HS-27A (cell line): ENCODE measurements around the gene SRP68.

Experiments used
- DNase-seq: peaks from one replicate; pipeline ENCODE4 v3.0.0-alpha.2; 2012; ENCODE audit warnings: low read depth, missing footprints

Gene SRP68

DNA sequence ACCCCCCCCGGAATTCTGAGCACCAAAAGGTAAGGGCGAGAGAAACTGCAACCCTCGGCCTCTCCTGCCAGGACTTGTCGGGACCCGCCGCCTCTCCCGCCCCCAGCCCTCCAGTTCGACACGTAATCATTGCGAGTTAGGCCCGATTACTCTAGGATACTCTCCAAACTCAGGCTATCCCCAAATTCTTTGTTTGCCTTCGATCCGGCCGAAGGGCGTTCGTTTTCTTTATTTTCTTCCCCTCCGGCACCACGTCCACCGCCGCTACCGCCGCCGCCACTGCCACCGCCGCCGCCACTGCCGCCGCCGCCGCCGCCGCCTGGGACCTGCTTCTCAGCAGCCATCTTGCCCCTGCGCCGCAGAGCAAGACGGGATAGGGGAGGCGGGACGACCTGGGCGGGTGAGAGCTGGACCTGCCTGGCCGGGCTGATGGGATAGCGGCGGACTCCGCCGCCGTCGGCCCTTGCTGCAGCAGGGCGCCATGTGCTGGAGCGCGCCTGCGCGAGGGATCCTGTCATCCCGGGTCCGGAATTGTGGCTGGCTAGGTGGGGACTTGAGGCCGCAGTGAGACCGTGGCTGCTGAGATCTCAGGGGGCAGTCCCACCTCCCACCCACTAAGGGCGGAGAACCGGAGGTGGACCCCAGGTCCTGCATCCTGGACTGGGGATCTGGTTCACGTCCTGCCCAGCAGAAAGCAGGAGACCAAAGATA lies at the start of gene SRP68:
Gene SRP68 (minus strand): TSS at position 370 of the 711 bp plus-strand sequence. CDS start 26 bp downstream, at position 344.
- peak; percentile 54 for DNase-seq

DNA sequence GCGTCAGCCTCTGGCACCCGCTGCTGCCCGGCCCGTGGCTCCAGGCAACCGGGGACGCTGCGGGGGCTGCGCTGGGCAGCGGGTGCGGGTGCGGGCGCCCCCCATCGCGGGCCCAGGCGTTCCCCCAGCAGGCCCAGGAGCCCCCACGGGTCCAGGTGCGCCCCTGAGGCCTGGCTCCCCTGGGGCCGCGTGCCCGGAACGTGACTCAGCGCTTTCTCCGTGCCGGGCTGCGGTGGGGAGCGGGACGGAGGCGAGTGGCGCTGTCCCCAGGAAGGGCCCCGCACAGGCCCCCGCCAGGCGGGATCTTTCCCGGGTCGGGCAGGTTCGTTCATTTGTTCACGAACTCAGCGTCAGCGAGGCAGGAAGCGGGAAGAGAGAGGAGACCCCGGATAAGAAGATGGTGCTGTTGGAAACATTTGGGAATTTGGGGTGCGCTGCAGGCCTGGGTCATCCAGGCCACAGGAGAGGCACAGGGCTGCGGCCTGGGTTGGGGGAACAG lies 49.7 kb upstream of the SRP68 start:
- no peak for DNase-seq

DNA sequence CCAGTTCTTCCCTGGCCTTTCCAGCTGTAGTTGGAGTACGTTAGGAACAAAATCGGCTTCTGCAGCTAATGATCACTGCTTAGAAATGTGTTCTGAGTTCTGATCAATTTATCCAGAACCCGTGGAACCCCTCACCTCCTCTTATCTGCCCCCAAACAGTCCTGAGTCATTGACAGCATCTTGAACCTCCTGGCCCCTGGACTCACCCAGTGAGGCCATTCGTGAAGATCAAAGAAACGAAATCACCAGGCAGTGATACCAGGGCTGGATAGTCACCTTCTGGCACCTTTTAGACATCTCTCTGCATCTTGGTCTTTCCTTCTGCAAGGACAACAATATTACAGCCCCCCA lies 48.3 kb upstream of the SRP68 start:
- DNase-seq = no peak

DNA sequence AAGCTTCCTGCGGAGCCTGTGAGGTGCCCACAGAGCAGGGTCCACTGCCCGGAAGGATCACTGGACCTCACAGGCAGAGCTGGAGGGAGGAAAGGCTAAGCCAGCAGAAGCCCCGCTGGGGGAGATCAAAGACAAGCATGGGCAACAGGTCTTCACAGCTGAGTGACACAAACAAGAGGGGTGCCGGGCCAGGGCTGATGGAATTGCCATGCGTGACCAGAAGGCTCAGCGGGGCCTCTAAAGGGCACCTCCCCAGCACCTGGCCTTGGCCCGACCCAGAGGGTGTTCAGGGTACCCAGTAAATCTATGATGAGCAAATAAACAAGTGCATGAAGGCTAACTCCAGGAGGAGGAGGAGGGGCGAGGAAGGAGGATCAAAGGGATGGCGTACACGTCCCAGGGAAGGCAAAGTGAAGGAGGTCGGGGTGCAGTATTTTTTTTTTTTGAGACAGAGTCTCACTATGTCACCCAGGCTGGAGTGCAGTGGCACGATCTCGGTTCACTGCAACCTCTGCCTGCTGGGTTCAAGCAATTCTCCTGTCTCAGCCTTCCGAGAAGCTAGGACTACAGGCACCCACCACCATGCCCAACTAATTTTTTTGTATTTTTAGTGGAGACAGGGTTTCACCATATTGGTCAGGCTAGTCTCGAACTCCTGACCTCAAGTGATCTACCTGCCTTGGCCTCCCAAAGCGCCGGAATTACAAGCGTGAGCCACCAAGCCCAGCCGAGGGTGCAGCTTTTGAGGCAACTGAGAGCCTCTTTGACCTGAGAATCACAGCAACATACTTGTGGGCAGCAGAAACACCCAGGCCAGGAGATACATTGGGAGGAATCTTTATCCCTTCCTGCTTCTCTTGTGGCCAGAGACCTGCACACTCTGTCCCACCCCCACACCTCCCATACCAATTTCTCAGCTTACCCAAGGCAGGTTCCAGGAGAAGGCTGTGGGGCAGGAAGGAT lies 47.4 kb upstream of the SRP68 start:
- no peak for DNase-seq

DNA sequence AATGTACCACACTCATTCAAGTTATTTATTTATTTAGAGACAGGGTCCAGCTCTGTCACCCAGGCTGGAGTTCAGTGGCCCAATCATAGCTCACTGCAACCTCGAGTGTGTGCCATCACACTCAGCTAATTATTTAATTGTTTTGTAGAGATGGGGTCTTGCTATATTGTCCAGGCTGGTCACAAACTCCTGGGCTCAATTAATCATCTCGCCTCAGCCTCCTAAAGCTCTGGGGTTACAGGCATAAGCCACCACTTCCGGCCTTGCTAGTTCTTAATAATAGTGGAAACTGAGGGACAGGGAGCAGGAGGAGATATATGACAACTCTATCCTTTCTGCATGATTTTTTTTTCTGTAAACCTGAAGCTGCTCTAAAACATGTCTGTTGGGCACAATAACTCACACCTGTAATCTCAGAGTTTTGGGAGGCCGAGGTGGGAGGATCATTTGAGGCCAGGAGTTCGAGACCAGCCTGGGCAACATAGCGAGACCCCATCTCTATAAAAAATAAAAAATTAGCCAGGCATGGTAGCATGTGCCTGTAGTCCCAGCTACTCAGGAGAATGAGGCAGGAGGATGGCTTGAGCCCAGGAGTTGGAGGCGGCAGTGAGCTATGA lies 42.9 kb upstream of the SRP68 start:
- no peak for DNase-seq

DNA sequence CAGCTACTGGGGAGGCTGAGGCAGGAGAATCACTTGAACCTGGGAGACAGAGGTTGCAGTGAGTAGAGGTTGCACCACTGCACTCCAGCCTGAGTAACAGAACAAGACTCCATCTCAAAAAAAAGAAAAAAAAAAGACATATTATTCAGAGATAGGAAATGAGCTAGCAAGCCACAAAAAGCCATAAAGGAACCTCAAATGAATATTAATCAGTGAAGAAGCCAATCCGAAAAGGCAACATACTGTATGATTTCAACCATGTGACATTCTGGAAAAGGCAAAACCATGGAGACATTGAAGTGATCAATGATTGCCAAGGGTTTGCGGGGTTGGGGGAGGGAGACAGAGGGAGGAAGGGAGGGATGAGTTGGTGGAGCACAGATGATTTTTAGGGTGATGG lies 39.6 kb upstream of the SRP68 start:
- no peak for DNase-seq

DNA sequence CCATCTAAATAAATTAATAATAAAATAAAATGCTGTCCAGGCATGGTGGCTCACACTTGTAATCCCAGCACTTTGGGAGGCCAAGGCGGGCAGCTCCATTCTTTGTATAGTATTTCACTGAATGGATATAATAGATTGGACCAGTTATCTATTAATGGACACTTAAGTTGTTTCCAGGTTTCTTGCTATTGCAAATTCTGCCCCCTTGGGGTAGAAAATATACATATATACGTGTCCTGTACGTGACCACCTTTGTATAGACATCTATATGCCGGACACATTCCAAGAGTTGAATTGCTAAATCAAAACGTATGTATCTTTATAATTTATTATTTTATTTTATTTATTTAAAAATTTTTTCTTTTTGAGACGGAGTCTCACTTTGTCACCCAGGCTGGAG lies 35.2 kb upstream of the SRP68 start:
- DNase-seq = no peak

DNA sequence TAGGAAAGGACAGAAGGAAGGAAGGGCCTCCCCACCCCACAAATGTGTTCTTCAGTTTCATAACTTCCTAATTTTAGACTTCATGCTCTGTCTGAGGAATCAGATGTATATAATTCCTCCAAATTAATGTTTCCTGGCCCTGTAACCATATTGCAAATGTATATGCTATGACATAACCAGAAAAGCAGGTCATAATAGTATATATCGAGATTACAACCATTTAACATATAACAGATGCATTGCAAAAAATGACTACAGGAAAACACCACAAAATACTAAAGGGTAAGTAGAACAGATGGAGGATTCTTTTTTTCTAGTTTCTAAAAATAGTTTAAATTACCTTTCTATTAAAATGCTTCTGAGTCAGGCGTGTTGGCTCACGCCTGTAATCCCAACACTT lies 34.4 kb upstream of the SRP68 start:
- no peak for DNase-seq

DNA sequence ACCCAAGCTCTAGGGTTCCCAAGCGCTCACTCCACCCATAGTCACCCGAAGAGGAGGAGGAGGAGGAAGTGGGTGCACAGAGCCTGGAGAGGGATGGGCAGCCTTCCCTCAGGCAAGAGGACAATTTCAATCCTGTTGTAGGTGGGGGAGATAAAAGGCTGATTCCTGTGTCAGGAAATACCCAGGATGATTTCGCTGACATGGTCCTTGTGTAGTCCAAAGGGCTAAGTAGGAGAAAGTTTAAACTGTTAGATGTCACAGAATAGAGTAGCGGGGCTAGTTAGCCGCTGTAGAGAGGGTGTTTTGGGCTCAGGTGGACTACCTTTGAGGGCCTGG lies 32.5 kb upstream of the SRP68 start:
- no peak for DNase-seq

DNA sequence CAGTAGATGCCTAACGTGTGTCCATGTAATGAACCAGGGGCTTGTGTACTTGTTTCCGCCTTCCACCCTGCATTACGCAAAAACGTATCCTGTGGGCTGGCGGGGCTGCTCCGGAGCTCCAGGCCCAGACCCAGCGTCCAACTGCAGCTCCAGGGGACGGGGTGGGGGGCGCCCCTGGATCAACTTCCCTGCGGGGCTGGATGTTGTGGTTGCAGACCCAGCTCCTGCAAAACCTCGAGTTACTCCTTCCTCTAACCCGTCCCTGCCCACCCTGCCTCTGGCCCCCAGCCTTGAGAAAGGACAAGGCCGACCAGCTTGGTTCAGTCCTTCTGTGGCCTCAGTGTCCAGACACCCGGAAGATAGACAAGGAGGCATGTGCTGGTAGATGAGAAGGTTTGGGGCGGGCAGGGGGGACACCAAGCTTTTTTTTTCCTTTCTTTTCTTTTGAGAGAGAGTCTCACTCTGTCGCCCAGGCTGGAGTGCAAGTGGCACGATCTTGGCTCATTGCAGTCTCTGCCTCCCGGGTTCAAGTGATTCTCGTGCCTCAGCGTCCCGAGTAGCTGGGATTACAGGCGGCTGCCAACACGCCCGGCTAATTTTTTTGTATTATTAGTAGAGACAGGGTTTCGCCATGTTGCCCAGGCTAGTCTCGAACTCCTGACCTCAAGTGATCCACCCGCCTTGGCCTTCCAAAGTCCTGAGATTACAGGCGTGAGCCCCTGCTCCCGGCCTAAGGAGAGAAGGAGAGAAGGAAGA lies 32.0 kb upstream of the SRP68 start:
- no peak for DNase-seq

DNA sequence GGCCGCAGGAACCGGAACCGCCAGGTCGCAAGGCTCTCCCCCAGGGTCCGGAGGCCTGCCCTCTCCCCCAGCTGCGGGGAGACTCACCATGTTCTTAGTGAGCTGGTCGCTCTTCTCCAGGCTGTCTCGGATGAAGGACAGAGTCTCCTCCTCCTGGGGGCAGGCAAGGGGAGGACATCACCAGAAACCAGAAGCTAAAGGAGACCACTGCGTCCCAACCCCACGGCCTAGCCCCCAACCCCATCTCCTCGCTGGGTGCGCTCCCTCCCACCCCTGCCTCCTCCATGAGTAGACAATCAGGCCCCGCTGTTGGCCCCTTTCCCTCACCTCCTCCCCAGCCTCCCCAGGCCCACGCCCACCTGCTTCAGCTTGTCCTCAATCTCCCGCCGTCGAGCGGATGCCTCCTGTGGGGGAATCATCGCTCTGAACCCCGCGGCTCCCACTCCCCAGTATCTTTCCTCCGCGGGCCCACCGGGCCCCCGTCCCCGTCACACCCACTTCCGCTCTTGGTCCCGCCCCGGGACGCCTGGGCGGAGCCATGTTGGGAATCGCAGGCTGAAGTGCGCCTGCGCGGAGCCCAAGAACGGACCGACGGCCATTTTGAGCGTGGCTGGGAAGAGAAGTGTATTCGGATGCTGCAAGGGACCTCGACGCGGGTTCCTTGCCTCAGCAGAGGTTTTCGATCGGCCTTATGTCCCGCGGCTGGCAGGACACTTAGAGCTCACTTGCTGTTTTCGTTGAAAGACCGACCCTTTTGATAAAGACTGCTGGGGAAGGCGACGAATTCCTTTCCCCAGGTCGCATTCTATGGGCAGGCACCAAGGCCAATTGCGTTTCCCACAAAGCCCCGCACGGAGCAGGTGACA lies 31.2 kb upstream of the SRP68 start, which contains the start of gene EXOC7:
Gene EXOC7 (minus strand): TSS at position 514 of the 866 bp plus-strand sequence. CDS start 95 bp downstream, at position 419.
- peak; percentile 63 for DNase-seq

DNA sequence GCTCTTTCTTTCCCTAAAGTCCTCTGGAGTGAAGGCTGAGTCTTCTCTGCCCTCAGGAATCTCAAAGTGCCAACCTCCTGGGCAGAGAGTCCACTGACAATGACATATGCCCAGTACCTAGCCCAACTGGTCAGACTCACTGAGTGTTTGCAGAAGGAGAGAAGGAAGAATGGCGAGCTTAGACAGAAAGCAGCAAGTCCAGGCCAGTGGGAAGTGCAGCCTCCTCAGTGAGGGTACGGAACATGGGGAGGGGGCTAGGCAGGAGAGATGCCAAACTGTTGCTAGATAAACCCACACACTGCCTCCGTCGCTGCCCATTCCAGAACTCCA lies 30.6 kb upstream of the SRP68 start:
- DNase-seq = no peak

DNA sequence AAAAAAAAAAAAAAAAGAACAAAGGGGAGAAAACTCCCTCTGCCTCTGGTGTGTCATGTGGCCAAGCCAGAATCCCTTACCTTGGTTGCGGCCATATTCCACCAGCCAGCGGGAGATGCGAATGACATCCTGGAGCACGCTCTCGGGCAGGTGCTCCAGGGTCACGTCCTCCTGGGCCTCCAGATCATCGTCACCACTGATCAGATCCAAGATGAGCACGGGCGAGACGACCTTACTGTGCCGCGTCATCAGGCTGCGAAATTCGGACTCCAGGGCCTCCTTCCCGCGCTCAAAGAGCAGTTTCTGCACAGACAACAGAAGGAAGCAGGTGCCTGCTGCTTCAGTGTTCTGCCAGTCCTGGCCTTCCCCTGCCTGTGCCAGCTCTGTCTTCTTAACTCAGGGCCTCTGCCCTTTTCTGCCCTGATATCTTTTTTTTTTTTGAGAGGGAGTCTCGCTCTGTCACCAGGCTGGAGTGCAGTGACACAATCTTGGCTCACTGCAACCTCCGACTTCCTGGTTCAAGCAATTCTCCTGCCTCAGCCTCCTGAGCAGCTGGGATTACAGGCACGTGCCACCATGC lies 25.5 kb upstream of the SRP68 start:
- DNase-seq = no peak

DNA sequence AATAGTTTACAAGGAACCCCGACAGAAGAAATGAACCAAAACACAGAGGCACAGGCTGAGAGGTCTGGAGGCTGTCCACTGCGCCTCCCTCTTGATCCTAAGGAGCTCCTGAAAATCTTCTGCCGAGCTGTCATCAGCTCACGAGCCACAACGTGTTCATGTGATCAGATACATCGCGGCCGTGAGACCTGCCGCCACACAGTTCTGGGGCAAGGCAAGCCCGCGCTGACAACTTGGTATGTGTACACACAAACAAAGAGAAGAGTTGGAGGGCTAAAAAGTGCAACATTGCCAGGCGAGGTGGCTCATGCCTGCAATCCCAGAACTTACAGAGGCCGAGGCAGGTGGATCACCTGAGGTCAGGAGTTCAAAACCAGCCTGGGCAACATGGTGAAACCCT lies 23.6 kb upstream of the SRP68 start:
- no peak for DNase-seq

DNA sequence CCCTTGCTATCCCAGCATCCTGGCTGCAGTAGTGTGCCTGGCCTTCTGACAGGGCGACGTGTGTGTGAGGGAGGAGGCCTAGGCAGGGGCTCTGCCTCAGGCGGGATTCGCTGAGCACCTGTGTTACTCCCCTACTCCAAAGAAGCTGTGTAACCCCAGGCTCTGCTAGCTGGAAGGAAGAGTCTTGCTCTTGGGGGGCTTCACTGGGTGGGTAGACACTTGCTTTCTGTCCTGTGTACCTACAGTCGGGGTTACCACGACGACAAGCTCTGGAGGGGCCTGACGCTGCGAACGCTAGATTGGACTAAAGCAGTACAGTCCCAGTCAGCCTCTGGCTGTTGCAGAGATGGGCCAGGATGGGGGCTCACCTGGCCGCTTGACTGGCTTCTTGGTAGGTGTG lies 21.7 kb upstream of the SRP68 start:
- DNase-seq = no peak

DNA sequence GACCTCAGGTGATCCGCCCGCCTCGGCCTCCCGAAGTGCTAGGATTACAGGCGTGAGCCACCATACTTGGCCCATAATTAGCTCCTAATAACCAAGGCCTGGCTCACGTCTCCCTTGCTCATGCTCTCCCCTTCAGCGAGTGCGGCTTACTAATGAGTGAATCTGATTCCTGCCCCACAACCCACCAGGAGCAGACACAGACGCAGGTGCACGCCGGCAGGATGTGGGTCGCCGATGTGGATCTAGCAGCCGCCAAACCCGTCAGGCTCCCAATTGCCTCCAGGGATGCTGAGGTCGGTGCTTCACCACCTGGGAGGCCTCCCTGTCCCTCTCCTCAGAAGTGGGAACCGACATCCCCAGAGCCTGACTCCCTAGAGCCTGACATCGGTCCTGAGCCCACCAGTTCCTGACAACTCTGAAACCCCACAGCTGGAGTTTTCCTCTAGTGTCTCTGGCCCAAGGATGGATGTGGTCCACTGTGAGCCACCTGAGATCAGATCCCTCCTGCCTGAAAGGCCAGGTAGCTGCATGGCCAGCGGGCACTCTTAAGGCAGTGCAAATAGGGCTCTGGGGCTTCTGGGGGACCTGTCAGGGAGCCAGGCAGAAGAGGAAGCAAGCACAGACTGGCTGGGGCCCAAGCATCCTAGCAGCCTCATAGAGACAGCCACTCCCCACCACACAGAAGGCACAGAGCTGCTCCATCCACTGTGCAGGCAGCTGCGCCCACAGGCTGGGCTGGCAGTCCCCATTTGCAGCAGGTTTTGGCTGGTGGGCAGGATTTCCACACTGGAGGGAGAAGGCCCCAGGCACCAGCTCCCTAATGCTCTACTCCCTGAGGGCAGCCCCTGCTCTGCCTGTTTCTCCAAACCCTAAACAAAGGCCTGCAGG lies 20.5 kb upstream of the SRP68 start:
- no peak for DNase-seq

DNA sequence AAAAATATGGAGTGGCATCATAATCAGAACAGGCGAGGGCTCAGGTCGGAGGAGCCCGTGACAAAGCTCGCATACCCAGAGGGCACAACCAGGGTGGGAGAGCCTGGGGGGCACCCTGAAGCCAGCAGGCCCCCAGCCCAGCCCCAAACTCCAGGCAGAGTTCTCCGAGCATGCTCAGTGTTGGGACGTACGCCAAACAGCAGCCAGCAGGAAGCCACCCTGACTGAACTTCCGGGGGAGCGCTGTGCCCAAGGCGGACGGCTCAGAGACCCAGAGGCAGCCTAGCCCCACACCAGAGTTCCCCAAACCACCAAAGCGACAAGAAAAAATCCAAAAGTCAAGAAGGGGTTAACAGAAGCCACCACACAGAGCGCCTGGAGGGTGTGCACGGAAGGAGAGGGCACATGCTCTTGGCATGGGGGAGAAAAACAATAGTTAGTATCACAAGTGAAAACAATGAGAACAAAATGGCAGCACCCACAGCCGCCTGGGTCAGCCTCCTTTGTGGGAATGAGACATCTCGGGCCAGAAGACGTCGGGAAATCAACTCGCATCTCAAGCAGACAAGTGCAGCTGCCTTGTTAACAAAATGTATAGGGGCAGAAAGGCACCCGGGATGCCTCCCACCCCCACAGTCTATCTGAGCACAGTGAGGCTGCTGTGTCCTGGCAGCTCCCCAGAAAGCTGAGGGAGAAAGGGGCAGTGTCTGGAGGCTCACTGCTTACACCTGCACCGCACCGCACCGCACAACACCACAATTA lies 19.4 kb upstream of the SRP68 start:
- DNase-seq = no peak

DNA sequence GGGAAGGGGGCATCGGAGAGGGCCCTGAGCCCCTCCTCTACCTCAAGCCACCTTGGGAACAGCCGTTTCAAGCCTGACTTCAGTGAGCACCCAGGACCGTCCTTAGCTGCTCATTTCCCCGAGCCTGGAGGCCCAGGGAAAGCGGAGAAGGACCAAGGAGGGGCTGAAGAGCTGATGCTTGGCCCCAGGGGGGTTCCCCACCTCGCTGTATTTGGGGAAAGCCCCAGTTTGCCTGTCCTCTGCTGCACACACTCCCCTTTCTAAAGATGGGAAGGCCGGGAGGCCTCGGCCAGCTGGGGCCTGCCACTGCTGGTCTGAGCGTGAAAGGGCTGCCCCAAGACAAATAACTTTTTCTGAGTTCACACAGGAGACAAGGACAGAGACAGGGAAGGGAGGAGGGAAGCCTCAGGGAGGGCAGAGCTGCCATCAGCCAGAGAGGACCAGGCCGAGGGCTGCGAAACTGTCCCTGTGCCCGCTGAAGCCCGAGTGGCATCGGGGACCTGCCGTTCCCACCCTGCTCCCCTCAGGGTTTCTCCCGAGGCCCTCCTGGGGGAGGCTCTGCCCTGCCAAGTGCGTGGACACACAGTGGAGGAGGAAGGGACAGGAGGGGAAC lies 18.3 kb upstream of the SRP68 start:
- no peak for DNase-seq
